ENCODE data around the gene PERM1. TPM values are rescaled to one million over a fixed set of nuclear protein-coding genes. Genes with fewer than 3 reads are reported as not detected.

Gene PERM1
- total and polyA plus RNA-seq, 2 of the 8 experiments (the other 6 are each of a cell fraction or from before 2014, with no cell fraction given): not detected

GRCh38 chr1:972726-973458, 9.0 kb downstream of the PERM1 start:
- no peak overlapping the region for H3K4ac ChIP-seq (replicated peaks; ENCODE audit: insufficient read length, low read depth, low read length)
- H3K4me1 ChIP-seq (replicated peaks in 1 of 4; ENCODE audit: control insufficient read depth in 3 of 4, insufficient read depth in 4 of 4, low read length in 3 of 4): peaks cover 0 to 15% (median 5%) of the 10 kb centered on the region in 4 experiments; a peak in 4 of 7 replicates
- H3K27ac ChIP-seq (ENCODE audit: low read depth, low read length): no peak overlapping the region
- peaks cover 0 to 3% of the 10 kb centered on the region in 2 experiments; a peak in 1 of 4 replicates for H3K79me2 ChIP-seq (ENCODE audit: control insufficient read depth in 1 of 2, insufficient read depth in 2 of 2, low read length in 2 of 2)
- H2BK5ac ChIP-seq (ENCODE audit: low read depth, low read length): no peak overlapping the region
- no peaks in the 10 kb centered on the region for H3K9me3 ChIP-seq (ENCODE audit: insufficient read depth in 2 of 2, low read depth in 1 of 2, low read length in 1 of 2)
- ChIA-PET CTCF (ENCODE audit: partially characterized antibody) (interaction anchor here (1.1 to 7.0 kb wide), 4 partner anchors 11 to 91 kb away, joined by 3 to 53 read pairs (median 6); partner anchors contain the start of gene PERM1), POLR2A (ENCODE audit: partially characterized antibody) (interaction anchor here (1.3 to 1.5 kb wide), 2 partner anchors 12 to 29 kb away, joined by 3 to 4 read pairs; no protein-coding TSS in a partner anchor)
- H3K4me3 ChIP-seq (ENCODE audit: extremely low read depth in 1 of 4, insufficient read depth in 2 of 4, low read depth in 3 of 4, low read length in 4 of 4): no peak overlapping the region
- H3K56ac ChIP-seq (replicated peaks; ENCODE audit: insufficient read length, low read depth, low read length): no peak overlapping the region
- no peak overlapping the region for H2BK15ac ChIP-seq (ENCODE audit: low read length)
- peaks cover 0 to 17% of the 10 kb centered on the region in 2 experiments for H4K20me1 ChIP-seq (replicated peaks in 1 of 2; ENCODE audit: control insufficient read depth in 1 of 2, insufficient read depth in 2 of 2, low read length in 2 of 2)
- no peak overlapping the region for H3K9ac ChIP-seq (replicated peaks in 1 of 4; ENCODE audit: extremely low read depth in 1 of 4, low read depth in 3 of 4, low read length in 3 of 4)
- no peaks in the 10 kb centered on the region for H3K36me3 ChIP-seq (ENCODE audit: control insufficient read depth in 2 of 4, insufficient read depth in 4 of 4, low read length in 3 of 4)
- H2BK20ac ChIP-seq (ENCODE audit: low read length): no peak overlapping the region
- H3K23me2 ChIP-seq (ENCODE audit: low read depth, low read length): peaks cover 5% of the 10 kb centered on the region; the same call in 1 of the 2 replicates
- no peak overlapping the region for H3K14ac ChIP-seq (ENCODE audit: insufficient read length)
- whole genome bisulfite sequencing, 2 experiments (ENCODE audit: extremely low coverage in 1 of 2, insufficient coverage in 1 of 2, insufficient read length in 1 of 2, insufficient replicate concordance in 2 of 2, low coverage in 1 of 2, low lambda C conversion rate in 2 of 2, missing lambda C conversion rate in 1 of 2): 90% methylated on average over 21 of the region's 28 CpGs; no CpG with 5 or more reads in 1 of the 2 experiments
- DNase-seq (ENCODE audit: low read depth in 1 of 2, low spot score in 2 of 2) (no peak), FAIRE-seq (no peak)
- H3K18ac ChIP-seq (ENCODE audit: extremely low read depth, low read length): no peak overlapping the region
- H4K8ac ChIP-seq (ENCODE audit: extremely low read depth, insufficient read depth, low read length): no peak overlapping the region; the same call in 1 of the 2 replicates
- peaks cover 0 to 46% (median 32%) of the 10 kb centered on the region in 4 experiments; a peak in 6 of 7 replicates for H3K27me3 ChIP-seq (replicated peaks in 1 of 4; ENCODE audit: control insufficient read depth in 3 of 4, extremely low read depth in 1 of 4, insufficient read depth in 3 of 4, low read length in 3 of 4)
- no peak overlapping the region for H3K23ac ChIP-seq (ENCODE audit: insufficient read length)
- H4K91ac ChIP-seq (replicated peaks; ENCODE audit: insufficient read length, low read length): no peak overlapping the region
- no peak overlapping the region for H2AFZ ChIP-seq (ENCODE audit: low read length)
- H2AK5ac ChIP-seq (ENCODE audit: low read depth, low read length): no peak overlapping the region
- no peak overlapping the region for H3K4me2 ChIP-seq (ENCODE audit: insufficient read depth in 1 of 2, low read depth in 2 of 2, low read length in 2 of 2)
- H4K5ac ChIP-seq (ENCODE audit: insufficient read length, low read depth, low read length): no peak overlapping the region
- H3K79me1 ChIP-seq (ENCODE audit: low read depth, low read length): no peaks in the 10 kb centered on the region; the same call in 1 of the 2 replicates
- H2BK120ac ChIP-seq (replicated peaks; ENCODE audit: low read depth, low read length): no peak overlapping the region
- no peak for TF ChIP-seq RAD21 (IDR thresholded peaks at IDR 0.05 in 1 of 2, conservative IDR thresholded peaks at IDR 0.05 in 1 of 2; ENCODE audit: low read depth in 2 of 2, low read length in 2 of 2)
- TF ChIP-seq E2F6 (IDR thresholded peaks at IDR 0.05): no peak
- TF ChIP-seq RNF2 (IDR thresholded peaks at IDR 0.05; ENCODE audit: borderline replicate concordance, low read depth, low read length, missing control alignments, poor library complexity, severe bottlenecking): no peak
- TF ChIP-seq GABPA (IDR thresholded peaks at IDR 0.05; ENCODE audit: borderline replicate concordance, insufficient read depth, low read length): no peak
- no peak for TF ChIP-seq CHD2 (IDR thresholded peaks at IDR 0.05; ENCODE audit: low read length)
- no peak overlapping the region for H2BK12ac ChIP-seq (ENCODE audit: low read depth, low read length)
